DOHH2 (cell line): ENCODE results near the gene AMPD3.

ENCODE experiments used
- H3F3A ChIP-seq: fragments of 200-600 bp; sonication (generic), shearing (Covaris generic); 2 replicates; pipeline ENCODE4 v1.6.0; 2016; ENCODE audit warnings: antibody characterized with exemption, mild to moderate bottlenecking; ENCODE audit not compliant: control insufficient read depth, insufficient read depth
- H3K27ac ChIP-seq: fragments of 200-600 bp; sonication (generic); 2 replicates; pipeline ENCODE4 v1.5.1; 2014; ENCODE audit warnings: low read depth, mild to moderate bottlenecking, low read length, moderate library complexity
- H3K27me3 ChIP-seq: fragments of 200-600 bp; sonication (generic); 2 replicates; pipeline ENCODE4 v1.6.1; 2014; ENCODE audit warnings: mild to moderate bottlenecking, low read length, mixed read lengths; ENCODE audit not compliant: control insufficient read depth
- H3K36me3 ChIP-seq: fragments of 200-600 bp; sonication (generic); 2 replicates; pipeline ENCODE4 v1.6.1; 2014; ENCODE audit warnings: mild to moderate bottlenecking, low read length, moderate library complexity, mixed read lengths; ENCODE audit not compliant: control insufficient read depth
- H3K4me1 ChIP-seq: fragments of 200-600 bp; sonication (generic); 2 replicates; pipeline ENCODE4 v1.6.1; 2014; ENCODE audit warnings: mild to moderate bottlenecking, low read length, mixed read lengths; ENCODE audit not compliant: control insufficient read depth
- H3K4me2 ChIP-seq: fragments of 200-600 bp; sonication (generic); 2 replicates; pipeline ENCODE4 v1.6.0; 2014; ENCODE audit warnings: mild to moderate bottlenecking, low read length, moderate library complexity
- H3K4me3 ChIP-seq: fragments of 200-600 bp; sonication (generic); 2 replicates; pipeline ENCODE4 v1.5.1; 2014; ENCODE audit warnings: mild to moderate bottlenecking, low read length, mixed read lengths
- H3K79me2 ChIP-seq: fragments of 200-600 bp; sonication (generic); 2 replicates; pipeline ENCODE4 v1.6.1; 2014; ENCODE audit warnings: mild to moderate bottlenecking, low read length, mixed read lengths; ENCODE audit not compliant: control insufficient read depth
- H3K9me2 ChIP-seq: fragments of 200-600 bp; sonication (generic); replicated peaks from 2 replicates; pipeline ENCODE4 v1.6.1; 2014; ENCODE audit warnings: mild to moderate bottlenecking, low read length, mixed read lengths; ENCODE audit not compliant: control insufficient read depth
- H3K9me3 ChIP-seq: fragments of 200-600 bp; sonication (generic); 2 replicates; pipeline ENCODE4 v1.6.1; 2014; ENCODE audit warnings: antibody characterized with exemption, low read length, mixed read lengths; ENCODE audit not compliant: control insufficient read depth, insufficient read depth
- H4K20me1 ChIP-seq: fragments of 200-600 bp; sonication (generic); 2 replicates; pipeline ENCODE4 v1.6.0; 2014; ENCODE audit warnings: low read depth, mild to moderate bottlenecking, antibody characterized with exemption, low read length, moderate library complexity; ENCODE audit not compliant: control insufficient read depth, insufficient read depth
- CTCF ChIP-seq: fragments of 200-600 bp; sonication (generic); IDR thresholded peaks from one replicate; pipeline ENCODE4 v1.5.1; 2014; ENCODE audit warnings: antibody characterized with exemption, mild to moderate bottlenecking, low read depth, low read length; ENCODE audit not compliant: poor library complexity, severe bottlenecking
- EZH2phosphoT487 ChIP-seq: fragments of 200-600 bp; sonication (generic); IDR thresholded peaks from 2 replicates; pipeline ENCODE4 v1.6.1; 2017; ENCODE audit warnings: borderline replicate concordance, mild to moderate bottlenecking, antibody characterized with exemption, low read length, moderate library complexity, mixed read lengths

The AMPD3 gene

GRCh38 chr11:10410844-10411200, 44.2 kb upstream of the AMPD3 start:
- TF ChIP-seq EZH2phosphoT487: no peak
- no peak for TF ChIP-seq CTCF
- Histone ChIP-seq H3K79me2 (no peaks in the 10 kb centered on the region), H3K9me3 (no peaks in the 10 kb centered on the region), H3K36me3 (no peaks in the 10 kb centered on the region), H3K27ac (no peak overlapping the region), H3F3A (no peaks in the 10 kb centered on the region), H3K27me3 (peaks cover 4% of the 10 kb centered on the region), H3K4me1 (peaks cover 17% of the 10 kb centered on the region), H3K4me2 (no peak overlapping the region), H3K4me3 (no peak overlapping the region), H4K20me1 (no peaks in the 10 kb centered on the region), H3K9me2 (no peaks in the 10 kb centered on the region)

GRCh38 chr11:10412266-10412665, 42.8 kb upstream of the AMPD3 start:
- Histone ChIP-seq H4K20me1 (no peaks in the 10 kb centered on the region), H3K4me2 (no peak overlapping the region), H3K27me3 (peaks cover 4% of the 10 kb centered on the region), H3F3A (no peaks in the 10 kb centered on the region), H3K4me1 (peaks cover 17% of the 10 kb centered on the region), H3K9me3 (no peaks in the 10 kb centered on the region), H3K4me3 (no peak overlapping the region), H3K36me3 (no peaks in the 10 kb centered on the region), H3K27ac (no peak overlapping the region), H3K9me2 (no peaks in the 10 kb centered on the region), H3K79me2 (no peaks in the 10 kb centered on the region)
- TF ChIP-seq EZH2phosphoT487 (no peak), CTCF (no peak)

GRCh38 chr11:10413268-10413667, 41.8 kb upstream of the AMPD3 start:
- H3K4me2 ChIP-seq: no peak overlapping the region
- no peaks in the 10 kb centered on the region for H3F3A ChIP-seq
- H3K4me3 ChIP-seq: no peak overlapping the region
- TF ChIP-seq CTCF (peak; percentile 56), EZH2phosphoT487 (no peak)
- H3K79me2 ChIP-seq: no peaks in the 10 kb centered on the region
- peaks cover 4% of the 10 kb centered on the region for H3K27me3 ChIP-seq
- H3K36me3 ChIP-seq: no peaks in the 10 kb centered on the region
- no peaks in the 10 kb centered on the region for H3K9me3 ChIP-seq
- no peak overlapping the region for H3K27ac ChIP-seq
- H3K4me1 ChIP-seq: peaks cover 17% of the 10 kb centered on the region
- H3K9me2 ChIP-seq: no peaks in the 10 kb centered on the region
- H4K20me1 ChIP-seq: no peaks in the 10 kb centered on the region

- Histone ChIP-seq H3K4me2 (0 out of 2 replicates have a peak overlapping the region, but pooled peaks have one; percentile 1), H3K4me3 (no peak overlapping the region), H3K9me2 (no peaks in the 10 kb centered on the region), H3K4me1 (peaks cover 16% of the 10 kb centered on the region), H3K27me3 (peaks cover 11% of the 10 kb centered on the region), H3K79me2 (no peaks in the 10 kb centered on the region), H4K20me1 (no peaks in the 10 kb centered on the region), H3K9me3 (no peaks in the 10 kb centered on the region), H3K36me3 (no peaks in the 10 kb centered on the region), H3K27ac (no peak overlapping the region), H3F3A (no peaks in the 10 kb centered on the region)
- no peak for TF ChIP-seq EZH2phosphoT487
- TF ChIP-seq CTCF: no peak
These were observed 40.9 kb upstream of the AMPD3 start for GRCh38 chr11:10414181-10414580.
